H9 (cell line): ENCODE results near the gene AAMP. TPM values are rescaled to one million over a fixed set of nuclear protein-coding genes. Genes with fewer than 3 reads are reported as not detected.
A peak's percentile ranks its signal among the peaks of the same experiment; 100 is the strongest.

Experiments used
- DNase-seq: peaks from one replicate; pipeline ENCODE4 v3.0.0-alpha.2; 2017
- H2AFZ ChIP-seq: one replicate; pipeline ENCODE4 v1.6.1; 2013; ENCODE audit warnings: mild to moderate bottlenecking, low read length, control low read depth, moderate library complexity
- H2AK5ac ChIP-seq: 2 replicates; pipeline ENCODE4 v1.6.1; 2013; ENCODE audit warnings: low read length, control low read depth, mixed read lengths; ENCODE audit not compliant: insufficient read length
- H2BK120ac ChIP-seq: one replicate; pipeline ENCODE4 v1.6.1; 2013; ENCODE audit warnings: low read depth, mild to moderate bottlenecking, low read length, control low read depth, inconsistent platforms; ENCODE audit not compliant: poor library complexity, severe bottlenecking
- H2BK12ac ChIP-seq: 2 replicates; pipeline ENCODE4 v1.6.1; 2013; ENCODE audit warnings: low read length, control low read depth, mixed read lengths, low read depth; ENCODE audit not compliant: insufficient read length
- H2BK15ac ChIP-seq: 2 replicates; pipeline ENCODE4 v1.6.1; 2013; ENCODE audit warnings: low read depth, low read length, control low read depth
- H2BK20ac ChIP-seq: one replicate; pipeline ENCODE4 v1.6.1; 2013; ENCODE audit warnings: low read depth, mild to moderate bottlenecking, low read length, control low read depth, inconsistent platforms; ENCODE audit not compliant: poor library complexity, severe bottlenecking
- H2BK5ac ChIP-seq: 2 replicates; pipeline ENCODE4 v1.6.1; 2013; ENCODE audit warnings: low read length, control low read depth, mixed read lengths; ENCODE audit not compliant: insufficient read length
- H3K14ac ChIP-seq: 2 replicates; pipeline ENCODE4 v1.6.1; 2013; ENCODE audit warnings: low read length, control low read depth; ENCODE audit not compliant: insufficient read depth
- H3K18ac ChIP-seq: 2 replicates; pipeline ENCODE4 v1.6.1; 2013; ENCODE audit warnings: low read depth, mild to moderate bottlenecking, mixed read lengths, low read length, control low read depth; ENCODE audit not compliant: insufficient read length
- H3K23ac ChIP-seq: 2 replicates; pipeline ENCODE4 v1.6.1; 2013; ENCODE audit warnings: low read length, control low read depth, mixed read lengths, low read depth; ENCODE audit not compliant: insufficient read length
- H3K23me2 ChIP-seq: 2 replicates; pipeline ENCODE4 v1.6.1; 2013; ENCODE audit warnings: low read depth, mild to moderate bottlenecking, mixed read lengths, low read length, control low read depth; ENCODE audit not compliant: insufficient read length, poor library complexity, severe bottlenecking
- H3K27ac ChIP-seq: 2 replicates; pipeline ENCODE4 v1.5.1; 2013; ENCODE audit warnings: low read length, control low read depth, mixed read lengths, low read depth; ENCODE audit not compliant: insufficient read length
- H3K27me3 ChIP-seq: 2 replicates; pipeline ENCODE4 v1.6.1; 2013; ENCODE audit warnings: low read length, control low read depth, inconsistent platforms; ENCODE audit not compliant: insufficient read depth
- H3K4ac ChIP-seq: 2 replicates; pipeline ENCODE4 v1.6.1; 2013; ENCODE audit warnings: low read depth, mild to moderate bottlenecking, control low read depth, inconsistent platforms, low read length, moderate library complexity
- H3K4me1 ChIP-seq: 2 replicates; pipeline ENCODE4 v1.6.1; 2013; ENCODE audit warnings: low read length, control low read depth, inconsistent platforms; ENCODE audit not compliant: insufficient read depth
- H3K4me2 ChIP-seq: 2 replicates; pipeline ENCODE4 v1.6.1; 2013; ENCODE audit warnings: low read length, control low read depth, mixed read lengths; ENCODE audit not compliant: insufficient read length, insufficient read depth
- H3K56ac ChIP-seq: 2 replicates; pipeline ENCODE4 v1.6.1; 2013; ENCODE audit warnings: low read depth, mild to moderate bottlenecking, mixed read lengths, low read length, control low read depth; ENCODE audit not compliant: insufficient read length
- H3K79me1 ChIP-seq: 2 replicates; pipeline ENCODE4 v1.6.1; 2013; ENCODE audit warnings: low read depth, mild to moderate bottlenecking, moderate library complexity, low read length, control low read depth, inconsistent platforms; ENCODE audit not compliant: insufficient read depth, poor library complexity, severe bottlenecking
- H3K79me2 ChIP-seq: 2 replicates; pipeline ENCODE4 v1.6.1; 2013; ENCODE audit warnings: low read length, control low read depth, inconsistent platforms; ENCODE audit not compliant: insufficient read depth
- H3K9ac ChIP-seq: 2 replicates; pipeline ENCODE4 v1.6.1; 2013; ENCODE audit warnings: low read length, control low read depth, mixed read lengths; ENCODE audit not compliant: insufficient read length; ENCODE audit errors: extremely low read depth
- H3K9me3 ChIP-seq: one replicate; pipeline ENCODE4 v1.6.1; 2013; ENCODE audit warnings: low read depth, low read length, inconsistent platforms; ENCODE audit not compliant: control insufficient read depth
- H3T11ph ChIP-seq: one replicate; pipeline ENCODE4 v1.6.1; 2013; ENCODE audit warnings: mild to moderate bottlenecking, low read length, control low read depth, inconsistent platforms
- H4K20me1 ChIP-seq: one replicate; pipeline ENCODE4 v1.6.1; 2013; ENCODE audit not compliant: control insufficient read depth, insufficient read length, insufficient read depth
- H4K5ac ChIP-seq: 2 replicates; pipeline ENCODE4 v1.6.1; 2013; ENCODE audit warnings: low read depth, mild to moderate bottlenecking, mixed read lengths, low read length, control low read depth; ENCODE audit not compliant: insufficient read length
- H4K8ac ChIP-seq: replicated peaks from 2 replicates; pipeline ENCODE4 v1.6.1; 2013; ENCODE audit warnings: low read length, control low read depth, mixed read lengths, low read depth; ENCODE audit not compliant: insufficient read length
- H4K91ac ChIP-seq: 2 replicates; pipeline ENCODE4 v1.6.1; 2013; ENCODE audit warnings: low read depth, mild to moderate bottlenecking, moderate library complexity, mixed read lengths, low read length, control low read depth; ENCODE audit not compliant: insufficient read length
- H3K27ac Mint-ChIP-seq, 3 experiments: 2 replicates in 2 of 3; 3 replicates in 1 of 3; pipeline ENCODE4 v1.8.0; 2020 to 2021; ENCODE audit warnings: mixed read lengths in 3 of 3, mild to moderate bottlenecking in 1 of 3, moderate library complexity in 1 of 3
- H3K27me3 Mint-ChIP-seq: 2 replicates; pipeline ENCODE4 v1.8.0; 2021; ENCODE audit warnings: low read depth, mild to moderate bottlenecking, moderate library complexity, mixed read lengths
- H3K36me3 Mint-ChIP-seq, 3 experiments: 2 replicates in 2 of 3; 3 replicates in 1 of 3; pipeline ENCODE4 v1.8.0; 2020 to 2021; ENCODE audit warnings: low read depth in 3 of 3, mixed read lengths in 3 of 3; ENCODE audit not compliant: insufficient read depth in 1 of 3
- H3K4me1 Mint-ChIP-seq, 2 experiments: 2 replicates each; pipeline ENCODE4 v1.8.0; 2020; ENCODE audit warnings: mixed read lengths in 2 of 2
- H3K4me3 Mint-ChIP-seq, 2 experiments: 2 replicates in 1 of 2; 3 replicates in 1 of 2; pipeline ENCODE4 v1.8.0; 2020 to 2021; ENCODE audit warnings: mild to moderate bottlenecking in 2 of 2, mixed read lengths in 2 of 2, moderate library complexity in 1 of 2
- H3K9me3 Mint-ChIP-seq, 2 experiments: 2 replicates in 1 of 2; 3 replicates in 1 of 2; pipeline ENCODE4 v1.8.0; 2020; ENCODE audit warnings: mild to moderate bottlenecking in 2 of 2, mixed read lengths in 2 of 2, moderate library complexity in 1 of 2
- CTCF ChIP-seq: fragments of 200-600 bp; sonication (generic); conservative IDR thresholded peaks from 3 replicates; pipeline ENCODE4 v1.8.0; 2021; ENCODE audit warnings: antibody characterized with exemption, mild to moderate bottlenecking
- WGBS: extraction: QIAGEN DNeasy Blood & Tissue Kit; methylation state at CpG from one replicate; pipeline ENCODE4 v1.1.7; 2013; ENCODE audit warnings: missing lambda C conversion rate, low lambda C conversion rate, mixed read lengths; ENCODE audit not compliant: insufficient read length; ENCODE audit errors: extremely low coverage; 5-methylcytosine and 5-hydroxymethylcytosine counted together
- total RNA-seq: library from RNA; stranded (reverse); gene quantifications from 2 replicates; pipeline ENCODE4 v1.2.1, GENCODE V29; 2021

AAMP gene
- total RNA-seq, 1 experiment from 2014 or later: 103 TPM

GRCh38 chr2:218301176-218301819 lies 31.4 kb upstream of the AAMP start:
- Histone ChIP-seq H3K18ac (no peak overlapping the region), H2BK120ac (no peak overlapping the region), H3K27ac (no peak overlapping the region), H3K23me2 (no peaks in the 10 kb centered on the region), H2AK5ac (no peak overlapping the region), H3T11ph (no peak overlapping the region), H2AFZ (no peak overlapping the region), H3K79me2 (no peaks in the 10 kb centered on the region), H3K4me2 (no peak overlapping the region), H3K27me3 (no peaks in the 10 kb centered on the region), H2BK20ac (no peak overlapping the region), H3K79me1 (no peaks in the 10 kb centered on the region), H4K20me1 (no peaks in the 10 kb centered on the region), H3K9me3 (no peaks in the 10 kb centered on the region), H4K91ac (no peak overlapping the region), H2BK15ac (no peak overlapping the region), H3K56ac (no peak overlapping the region), H4K5ac (no peak overlapping the region), H3K4ac (no peak overlapping the region), H3K23ac (no peak overlapping the region), H2BK5ac (no peak overlapping the region), H3K4me1 (no peaks in the 10 kb centered on the region), H3K14ac (no peak overlapping the region), H2BK12ac (no peak overlapping the region), H3K9ac (no peak overlapping the region), H4K8ac (no peak overlapping the region)
- no peak overlapping the region for H3K4me3 Mint-ChIP-seq
- no peaks in the 10 kb centered on the region for H3K9me3 Mint-ChIP-seq
- no CpG with 5 or more reads among the region's 9 CpGs for WGBS
- peak; percentile 88 for DNase-seq
- 0 out of 7 replicates have a peak overlapping the region, but pooled peaks of 1 of the 3 experiments have one; percentile 5 for H3K27ac Mint-ChIP-seq
- TF ChIP-seq CTCF: peak; percentile 98
- H3K4me1 Mint-ChIP-seq: peaks cover 6 to 9% of the 10 kb centered on the region in 2 experiments
- H3K27me3 Mint-ChIP-seq: peaks cover 3% of the 10 kb centered on the region
- no peaks in the 10 kb centered on the region; a peak in 1 of 7 replicates for H3K36me3 Mint-ChIP-seq
